Measurements from ENCODE around the gene C1orf232.

GRCh38 chr1:26215246-26215645 lies 46.5 kb upstream of the C1orf232 start:
- TF ChIP-seq TAF1 (IDR thresholded peaks at IDR 0.05; ENCODE audit: low read depth) (no peak), YY1 (IDR thresholded peaks at IDR 0.05; ENCODE audit: low read depth) (no peak), RAD21 (IDR thresholded peaks at IDR 0.05; ENCODE audit: low read depth) (no peak), TEAD4 (IDR thresholded peaks at IDR 0.05) (no peak), EP300 (IDR thresholded peaks at IDR 0.05; ENCODE audit: borderline replicate concordance) (no peak), REST (IDR thresholded peaks at IDR 0.05; ENCODE audit: low read depth) (no peak), MAX (IDR thresholded peaks at IDR 0.05) (no peak), CEBPB (IDR thresholded peaks at IDR 0.05) (no peak), TCF12 (IDR thresholded peaks at IDR 0.05; ENCODE audit: low read depth) (no peak), CREB1 (IDR thresholded peaks at IDR 0.05; ENCODE audit: low read depth) (no peak), USF1 (IDR thresholded peaks at IDR 0.05) (no peak)
